Type B pancreatic cell (in vitro differentiated cells): ENCODE data around the gene PARVB. TPM values are rescaled to one million over a fixed set of nuclear protein-coding genes. Genes with fewer than 3 reads are reported as not detected.

Experiments used
- DNase-seq: peaks from one replicate; pipeline ENCODE4 v3.0.0; 2021; ENCODE audit warnings: mixed read lengths; ENCODE audit not compliant: unreplicated experiment; ENCODE audit errors: extremely low spot score
- H3K27ac Mint-ChIP-seq: 2 replicates; pipeline ENCODE4 v1.8.0; 2021; ENCODE audit warnings: mild to moderate bottlenecking, mixed read lengths
- H3K27me3 Mint-ChIP-seq: 2 replicates; pipeline ENCODE4 v1.8.0; 2021; ENCODE audit warnings: mixed read lengths
- H3K36me3 Mint-ChIP-seq: 2 replicates; pipeline ENCODE4 v1.8.0; 2021; ENCODE audit warnings: mixed read lengths
- H3K4me1 Mint-ChIP-seq: one replicate; pipeline ENCODE4 v1.8.0; 2021; ENCODE audit warnings: mixed read lengths; ENCODE audit not compliant: unreplicated experiment
- H3K4me3 Mint-ChIP-seq: 2 replicates; pipeline ENCODE4 v1.8.0; 2021; ENCODE audit warnings: mild to moderate bottlenecking, mixed read lengths
- H3K9me3 Mint-ChIP-seq: 2 replicates; pipeline ENCODE4 v1.8.0; 2021; ENCODE audit warnings: mixed read lengths
- total RNA-seq: library from RNA; stranded (reverse); gene quantifications from 2 replicates; pipeline ENCODE4 v1.2.1, GENCODE V29; 2021; ENCODE audit warnings: low replicate concordance
- TF ChIP-seq, protein P1 (sequence below): fragments of 200-600 bp; sonication (generic); conservative IDR thresholded peaks from 2 replicates; pipeline ENCODE4 v1.5.0; 2021; ENCODE audit warnings: antibody characterized with exemption, mild to moderate bottlenecking

The PARVB gene
- total RNA-seq, 1 donor from 2014 or later = 15.9 TPM

DNA sequence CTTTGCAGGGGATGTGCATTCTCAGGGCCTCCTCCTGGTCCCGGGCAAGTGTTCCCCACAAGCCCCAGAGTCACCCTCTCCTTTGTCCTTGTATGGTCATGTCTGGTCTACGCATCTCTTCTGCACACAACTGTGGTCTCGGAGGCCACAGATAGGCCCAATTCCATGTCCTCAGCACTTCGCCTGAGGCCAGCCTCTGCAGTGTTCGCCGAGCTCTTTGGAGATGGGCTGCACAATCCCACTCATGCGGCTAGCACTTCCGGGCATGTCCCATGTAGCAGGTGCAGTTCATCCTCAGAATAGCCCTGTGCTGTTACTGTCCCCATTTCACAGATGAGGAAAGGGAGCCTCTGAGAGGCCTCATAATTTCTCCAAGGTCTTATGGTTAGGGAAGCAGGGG is 164.2 kb downstream of the PARVB start:
- Mint-ChIP-seq H3K9me3 (no peaks in the 10 kb centered on the region), H3K36me3 (no peaks in the 10 kb centered on the region), H3K27ac (no peak overlapping the region)

GRCh38 chr22:44188986-44189630 is 165.0 kb downstream of the PARVB start:
- Mint-ChIP-seq H3K36me3 (no peaks in the 10 kb centered on the region), H3K4me1 (no peaks in the 10 kb centered on the region), H3K27ac (no peak overlapping the region), H3K4me3 (no peak overlapping the region), H3K27me3 (peaks cover 5% of the 10 kb centered on the region), H3K9me3 (no peaks in the 10 kb centered on the region)
- DNase-seq = no peak
- TF ChIP-seq, protein P1, sequence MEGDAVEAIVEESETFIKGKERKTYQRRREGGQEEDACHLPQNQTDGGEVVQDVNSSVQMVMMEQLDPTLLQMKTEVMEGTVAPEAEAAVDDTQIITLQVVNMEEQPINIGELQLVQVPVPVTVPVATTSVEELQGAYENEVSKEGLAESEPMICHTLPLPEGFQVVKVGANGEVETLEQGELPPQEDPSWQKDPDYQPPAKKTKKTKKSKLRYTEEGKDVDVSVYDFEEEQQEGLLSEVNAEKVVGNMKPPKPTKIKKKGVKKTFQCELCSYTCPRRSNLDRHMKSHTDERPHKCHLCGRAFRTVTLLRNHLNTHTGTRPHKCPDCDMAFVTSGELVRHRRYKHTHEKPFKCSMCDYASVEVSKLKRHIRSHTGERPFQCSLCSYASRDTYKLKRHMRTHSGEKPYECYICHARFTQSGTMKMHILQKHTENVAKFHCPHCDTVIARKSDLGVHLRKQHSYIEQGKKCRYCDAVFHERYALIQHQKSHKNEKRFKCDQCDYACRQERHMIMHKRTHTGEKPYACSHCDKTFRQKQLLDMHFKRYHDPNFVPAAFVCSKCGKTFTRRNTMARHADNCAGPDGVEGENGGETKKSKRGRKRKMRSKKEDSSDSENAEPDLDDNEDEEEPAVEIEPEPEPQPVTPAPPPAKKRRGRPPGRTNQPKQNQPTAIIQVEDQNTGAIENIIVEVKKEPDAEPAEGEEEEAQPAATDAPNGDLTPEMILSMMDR = no peak

More for the DNA sequence above, 164.2 kb downstream of the PARVB start:
- no peak for DNase-seq
- Mint-ChIP-seq H3K27me3 (no peaks in the 10 kb centered on the region), H3K4me1 (no peaks in the 10 kb centered on the region), H3K4me3 (no peak overlapping the region)
- TF ChIP-seq, protein P1 = no peak

DNA sequence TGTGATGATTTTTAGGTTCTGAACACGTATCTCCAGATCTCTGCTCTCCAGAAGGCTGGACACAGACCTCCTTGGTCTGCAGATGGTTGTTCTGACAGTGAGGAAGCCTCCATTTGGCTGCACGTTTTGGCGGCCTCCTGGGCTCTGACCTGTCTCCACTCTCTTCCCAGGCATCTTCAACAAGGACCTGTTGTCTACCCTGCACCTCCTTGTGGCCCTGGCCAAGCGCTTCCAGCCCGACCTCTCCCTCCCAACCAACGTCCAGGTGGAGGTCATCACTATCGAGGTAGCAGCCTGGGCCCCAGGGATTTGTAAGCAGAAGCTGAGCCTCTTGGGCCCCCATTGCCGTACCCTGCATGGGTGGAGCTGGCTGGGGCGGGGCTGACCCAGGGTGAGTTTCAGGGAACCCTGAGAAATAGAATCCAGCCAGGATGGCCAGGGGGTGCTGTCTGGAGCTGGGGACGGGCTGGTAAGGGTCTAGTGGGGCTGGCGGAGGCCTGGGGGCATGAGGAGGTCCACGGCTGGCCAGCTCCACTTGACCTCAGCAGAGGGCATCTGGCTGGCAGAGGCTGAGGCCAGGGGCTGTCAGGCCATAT is 166.4 kb downstream of the PARVB start:
- TF ChIP-seq, protein P1 = no peak
- Mint-ChIP-seq H3K4me1 (no peaks in the 10 kb centered on the region), H3K27me3 (peaks cover 17% of the 10 kb centered on the region), H3K4me3 (no peak overlapping the region), H3K27ac (no peak overlapping the region), H3K9me3 (no peaks in the 10 kb centered on the region), H3K36me3 (no peaks in the 10 kb centered on the region)
- no peak for DNase-seq

DNA sequence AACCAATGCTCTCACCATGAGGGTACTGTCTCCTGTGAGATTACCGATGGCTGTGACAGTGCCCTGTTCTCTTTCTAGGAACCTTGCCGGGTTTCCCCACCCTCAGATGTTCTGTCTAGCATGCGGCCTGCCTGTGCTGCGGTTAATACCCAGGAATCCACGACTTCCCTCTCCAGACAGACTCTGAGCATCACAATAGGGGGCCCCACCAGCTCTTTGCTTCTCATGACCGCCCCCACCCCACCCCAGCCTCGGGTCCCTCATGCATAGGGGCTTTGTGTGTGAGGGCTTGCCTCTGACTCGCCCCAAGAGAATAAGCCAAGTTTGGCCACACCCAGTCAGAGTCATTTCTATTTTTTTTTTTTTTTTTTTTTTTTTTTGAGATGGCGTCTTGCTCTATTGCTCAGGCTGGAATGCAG is 166.9 kb downstream of the PARVB start:
- H3K9me3 Mint-ChIP-seq = no peaks in the 10 kb centered on the region
- H3K27ac Mint-ChIP-seq = no peak overlapping the region
- DNase-seq = no peak
- TF ChIP-seq, protein P1 = no peak
- H3K4me3 Mint-ChIP-seq = no peak overlapping the region
- peaks cover 20% of the 10 kb centered on the region for H3K27me3 Mint-ChIP-seq
- no peaks in the 10 kb centered on the region for H3K36me3 Mint-ChIP-seq
- H3K4me1 Mint-ChIP-seq = no peaks in the 10 kb centered on the region

GRCh38 chr22:44192098-44192815 is 168.2 kb downstream of the PARVB start:
- no peak overlapping the region for H3K27ac Mint-ChIP-seq
- no peak for DNase-seq

More at GRCh38 chr22:44192098-44192815, 168.2 kb downstream of the PARVB start:
- peaks cover 20% of the 10 kb centered on the region for H3K27me3 Mint-ChIP-seq
- H3K36me3 Mint-ChIP-seq = no peaks in the 10 kb centered on the region
- no peaks in the 10 kb centered on the region for H3K9me3 Mint-ChIP-seq
- TF ChIP-seq, protein P1 = no peak
- H3K4me3 Mint-ChIP-seq = no peak overlapping the region
- H3K4me1 Mint-ChIP-seq = no peaks in the 10 kb centered on the region
